Measurements from ENCODE around the gene PDE11A.

The PDE11A gene

DNA sequence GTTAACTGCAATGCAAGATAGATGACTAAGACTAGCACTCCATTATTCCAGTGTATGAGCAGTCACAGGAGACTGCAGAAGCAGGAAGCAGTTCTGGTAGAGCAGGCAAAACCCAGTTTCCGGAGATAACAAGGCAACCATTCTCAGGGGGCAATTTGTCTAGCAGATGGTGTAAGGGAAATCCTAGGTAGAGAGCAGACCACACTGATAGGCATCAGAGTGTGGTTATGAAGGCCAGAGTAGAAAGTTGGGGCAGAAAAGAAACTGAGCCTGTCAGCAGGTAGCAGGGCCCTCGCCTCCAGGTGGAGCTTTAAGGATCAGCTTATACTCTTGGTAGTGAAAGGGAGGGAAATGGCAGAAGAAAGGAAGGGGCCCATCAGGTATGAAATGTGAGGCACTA lies 164.4 kb downstream of the PDE11A start:
- TF ChIP-seq REST (IDR thresholded peaks at IDR 0.05; ENCODE audit: insufficient read depth in 1 of 2, low read depth in 2 of 2, low read length in 2 of 2) (no peak), TAF1 (IDR thresholded peaks at IDR 0.05; ENCODE audit: borderline replicate concordance, insufficient read depth, low read length) (no peak), FOXP2 (optimal IDR thresholded peaks at IDR 0.05; ENCODE audit: borderline replicate concordance, extremely low read depth, extremely low read length, insufficient read depth) (no peak), POLR2AphosphoS5 (IDR thresholded peaks at IDR 0.05; ENCODE audit: low read depth, low read length) (no peak), SIN3A (IDR thresholded peaks at IDR 0.05; ENCODE audit: borderline replicate concordance, insufficient read depth, low read length) (no peak)

DNA sequence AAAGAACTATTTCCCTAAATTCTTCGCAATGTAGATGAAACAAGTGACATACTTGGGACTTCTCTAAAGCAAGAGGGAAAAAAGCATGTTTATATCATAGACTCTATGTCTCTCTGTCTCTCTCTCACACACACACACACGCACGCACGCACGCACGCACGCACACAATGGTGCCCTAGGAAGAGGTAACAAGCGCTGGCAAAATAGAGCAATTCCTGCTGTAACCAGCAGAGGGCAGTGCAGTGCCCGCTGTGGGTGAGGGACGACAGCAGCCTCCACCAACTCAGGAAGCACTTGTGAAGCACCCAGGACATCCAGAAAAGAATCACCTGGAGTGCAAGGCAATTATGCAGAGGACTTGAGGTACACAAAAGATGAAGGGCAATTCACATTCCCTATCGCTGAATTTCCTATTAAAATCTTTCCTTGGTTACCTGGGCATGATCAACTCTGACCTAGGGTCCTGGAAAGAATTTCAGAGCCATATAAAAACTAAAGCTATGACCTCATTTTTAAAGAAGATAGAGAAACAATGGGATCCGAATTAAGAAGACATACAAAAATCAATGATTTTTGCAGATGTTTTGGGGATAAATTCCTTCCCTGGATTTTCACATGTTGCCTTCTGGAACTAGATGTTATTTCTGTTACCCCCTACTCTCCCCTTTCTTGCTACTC lies 166.4 kb downstream of the PDE11A start:
- TF ChIP-seq POLR2AphosphoS5 (IDR thresholded peaks at IDR 0.05; ENCODE audit: low read depth, low read length), result no peak
- TF ChIP-seq FOXP2 (optimal IDR thresholded peaks at IDR 0.05; ENCODE audit: borderline replicate concordance, extremely low read depth, extremely low read length, insufficient read depth), result no peak
- TF ChIP-seq REST (IDR thresholded peaks at IDR 0.05; ENCODE audit: insufficient read depth in 1 of 2, low read depth in 2 of 2, low read length in 2 of 2), result no peak
- TF ChIP-seq TAF1 (IDR thresholded peaks at IDR 0.05; ENCODE audit: borderline replicate concordance, insufficient read depth, low read length), result no peak
- TF ChIP-seq SIN3A (IDR thresholded peaks at IDR 0.05; ENCODE audit: borderline replicate concordance, insufficient read depth, low read length), result no peak

DNA sequence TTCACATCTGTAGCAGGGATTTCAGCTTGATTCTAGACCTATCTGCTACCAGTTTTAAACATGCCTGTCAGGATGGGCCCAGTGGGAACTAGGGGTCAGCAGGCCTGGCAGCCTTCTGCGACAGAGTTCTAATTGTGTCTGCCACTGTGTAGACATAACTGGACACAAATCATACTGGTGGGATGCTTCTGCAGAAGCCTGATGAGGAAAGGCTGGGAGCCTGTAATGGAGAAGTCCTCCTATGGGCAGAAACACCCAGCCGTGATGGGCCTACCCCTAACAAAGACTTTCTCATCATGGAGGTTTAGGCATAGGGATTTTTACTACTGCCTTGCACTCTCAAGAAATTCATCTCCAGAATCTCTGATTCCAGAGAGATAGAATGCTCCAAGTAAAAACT lies 166.9 kb downstream of the PDE11A start:
- no peak for TF ChIP-seq FOXP2 (optimal IDR thresholded peaks at IDR 0.05; ENCODE audit: borderline replicate concordance, extremely low read depth, extremely low read length, insufficient read depth)
- TF ChIP-seq POLR2AphosphoS5 (IDR thresholded peaks at IDR 0.05; ENCODE audit: low read depth, low read length), result no peak
- TF ChIP-seq REST (IDR thresholded peaks at IDR 0.05; ENCODE audit: insufficient read depth in 1 of 2, low read depth in 2 of 2, low read length in 2 of 2), result no peak
- no peak for TF ChIP-seq TAF1 (IDR thresholded peaks at IDR 0.05; ENCODE audit: borderline replicate concordance, insufficient read depth, low read length)
- no peak for TF ChIP-seq SIN3A (IDR thresholded peaks at IDR 0.05; ENCODE audit: borderline replicate concordance, insufficient read depth, low read length)

DNA sequence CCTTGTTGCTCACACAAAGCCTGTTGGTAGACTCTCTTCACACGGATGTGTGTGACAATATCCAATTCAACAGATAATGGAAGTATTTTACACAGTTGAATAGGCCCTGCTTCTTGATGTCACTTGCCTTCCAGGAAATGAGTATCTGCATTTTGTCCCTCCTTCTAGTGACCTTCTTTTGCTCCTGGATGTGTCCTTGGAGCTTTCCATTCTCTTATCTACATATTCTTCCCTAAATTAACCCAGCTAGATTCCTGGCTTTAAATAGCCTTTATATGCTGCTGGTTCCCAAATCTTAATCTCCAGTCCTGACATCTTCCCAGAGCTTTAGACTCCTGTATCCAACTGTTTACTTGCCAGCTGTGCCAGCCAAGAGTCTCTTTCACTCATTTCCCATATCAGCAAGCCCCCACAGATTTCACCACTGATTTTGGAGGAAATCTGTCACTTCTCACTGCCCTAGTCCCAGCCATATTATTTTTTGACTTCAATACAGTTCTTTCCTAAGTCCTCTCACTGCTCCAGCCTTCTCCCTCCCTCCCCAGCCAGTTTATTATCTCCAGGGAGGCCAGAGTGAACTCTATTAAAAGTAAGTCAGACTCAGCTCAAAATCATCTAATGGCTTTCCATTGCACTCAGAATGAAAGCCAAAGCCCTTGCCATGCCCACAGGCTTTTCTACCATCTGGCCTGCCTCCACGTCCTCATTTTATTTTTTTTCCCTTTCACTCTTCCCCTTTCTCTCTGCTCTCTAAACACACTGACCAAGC lies 170.0 kb downstream of the PDE11A start:
- TF ChIP-seq POLR2AphosphoS5 (IDR thresholded peaks at IDR 0.05; ENCODE audit: low read depth, low read length) (no peak), FOXP2 (optimal IDR thresholded peaks at IDR 0.05; ENCODE audit: borderline replicate concordance, extremely low read depth, extremely low read length, insufficient read depth) (no peak)

- no peak for TF ChIP-seq REST (IDR thresholded peaks at IDR 0.05; ENCODE audit: insufficient read depth in 1 of 2, low read depth in 2 of 2, low read length in 2 of 2)
- TF ChIP-seq SIN3A (IDR thresholded peaks at IDR 0.05; ENCODE audit: borderline replicate concordance, insufficient read depth, low read length), result no peak
- TF ChIP-seq POLR2AphosphoS5 (IDR thresholded peaks at IDR 0.05; ENCODE audit: low read depth, low read length), result no peak
- TF ChIP-seq TAF1 (IDR thresholded peaks at IDR 0.05; ENCODE audit: borderline replicate concordance, insufficient read depth, low read length), result no peak
- TF ChIP-seq FOXP2 (optimal IDR thresholded peaks at IDR 0.05; ENCODE audit: borderline replicate concordance, extremely low read depth, extremely low read length, insufficient read depth), result no peak
Observed at GRCh38 chr2:177900082-177900481, 172.5 kb downstream of the PDE11A start.
